A673 (cell line): ENCODE data around the gene TPPP.
"Not testable (repeated sequence)": the region's sequence is repeated elsewhere in the genome, so short reads cannot be mapped to it uniquely, and the experiment has no call there.

Experiments used
- EZH2 ChIP-seq: fragments of 200-600 bp; sonication (generic); IDR thresholded peaks from 2 replicates; pipeline ENCODE4 v1.6.1; 2017; ENCODE audit warnings: borderline replicate concordance, low read depth, mild to moderate bottlenecking, mixed read lengths, antibody characterized with exemption, low read length; ENCODE audit not compliant: poor library complexity, severe bottlenecking
- TF ChIP-seq, protein P1 (sequence below): fragments of 300-800, 200-600 bp; sonication (generic); conservative IDR thresholded peaks from 2 replicates; pipeline ENCODE4 v1.5.1; 2017; ENCODE audit warnings: low read depth, mild to moderate bottlenecking, antibody characterized with exemption, low read length, moderate library complexity, mixed read lengths

DNA sequence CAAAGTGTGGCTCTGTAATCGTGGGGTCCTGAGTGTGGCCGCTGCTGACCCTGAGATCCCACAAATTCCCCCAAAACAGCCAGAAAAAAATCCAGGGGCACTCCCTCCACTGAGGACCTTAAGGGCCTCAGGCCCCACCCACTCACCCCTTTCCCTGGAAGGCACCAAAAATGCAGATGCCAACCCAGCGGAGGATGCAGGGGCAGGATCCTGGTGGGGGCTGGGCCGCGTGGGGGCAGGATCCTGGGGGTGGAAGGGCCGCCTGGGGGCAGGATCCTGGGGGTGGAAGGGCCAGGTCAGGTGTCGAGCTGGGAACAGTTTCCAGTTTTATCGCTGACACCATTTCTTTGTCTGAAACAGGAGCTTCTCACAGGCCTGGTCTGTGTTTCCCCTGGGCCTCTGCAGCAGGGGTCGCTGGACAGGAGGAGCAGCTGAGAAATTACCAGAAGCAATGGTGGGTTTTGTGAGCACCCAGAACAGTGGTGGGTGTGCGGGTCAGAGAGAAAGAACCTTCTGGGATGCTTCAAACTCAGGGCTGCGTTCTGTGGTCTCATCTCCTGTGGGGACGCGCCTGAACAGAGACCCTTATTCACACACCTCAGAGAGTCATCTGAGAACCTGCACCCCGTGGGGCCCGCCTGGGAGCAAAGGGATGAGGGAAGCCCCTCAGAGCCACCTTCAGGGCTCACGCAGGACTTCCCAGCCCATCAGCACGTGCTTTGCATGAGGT is 13.8 kb downstream of the TPPP start:
- TF ChIP-seq, protein P1, sequence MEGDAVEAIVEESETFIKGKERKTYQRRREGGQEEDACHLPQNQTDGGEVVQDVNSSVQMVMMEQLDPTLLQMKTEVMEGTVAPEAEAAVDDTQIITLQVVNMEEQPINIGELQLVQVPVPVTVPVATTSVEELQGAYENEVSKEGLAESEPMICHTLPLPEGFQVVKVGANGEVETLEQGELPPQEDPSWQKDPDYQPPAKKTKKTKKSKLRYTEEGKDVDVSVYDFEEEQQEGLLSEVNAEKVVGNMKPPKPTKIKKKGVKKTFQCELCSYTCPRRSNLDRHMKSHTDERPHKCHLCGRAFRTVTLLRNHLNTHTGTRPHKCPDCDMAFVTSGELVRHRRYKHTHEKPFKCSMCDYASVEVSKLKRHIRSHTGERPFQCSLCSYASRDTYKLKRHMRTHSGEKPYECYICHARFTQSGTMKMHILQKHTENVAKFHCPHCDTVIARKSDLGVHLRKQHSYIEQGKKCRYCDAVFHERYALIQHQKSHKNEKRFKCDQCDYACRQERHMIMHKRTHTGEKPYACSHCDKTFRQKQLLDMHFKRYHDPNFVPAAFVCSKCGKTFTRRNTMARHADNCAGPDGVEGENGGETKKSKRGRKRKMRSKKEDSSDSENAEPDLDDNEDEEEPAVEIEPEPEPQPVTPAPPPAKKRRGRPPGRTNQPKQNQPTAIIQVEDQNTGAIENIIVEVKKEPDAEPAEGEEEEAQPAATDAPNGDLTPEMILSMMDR = not testable (repeated sequence)
- TF ChIP-seq EZH2 = not testable (repeated sequence)
